ENCODE results near the gene ACBD6.

DNA sequence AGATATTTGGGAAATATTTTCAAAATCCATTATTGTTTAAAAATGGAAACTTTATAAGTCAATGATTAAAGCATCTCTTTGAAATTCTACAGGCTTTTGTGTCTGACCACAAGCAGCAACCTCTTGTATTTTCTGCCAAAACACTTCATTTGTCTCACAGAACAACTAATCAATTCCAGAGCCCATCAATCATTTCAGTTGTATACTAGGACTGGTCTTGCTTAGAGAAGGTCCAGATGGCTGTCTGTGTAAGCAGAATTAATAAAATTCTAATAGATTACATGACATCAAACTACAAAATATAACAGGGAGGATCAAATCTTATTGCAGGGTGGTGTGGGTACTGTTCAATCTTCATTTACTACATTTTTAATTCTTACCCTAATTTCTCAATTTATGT lies 76.4 kb downstream of the ACBD6 start:
- TF ChIP-seq, protein P1, sequence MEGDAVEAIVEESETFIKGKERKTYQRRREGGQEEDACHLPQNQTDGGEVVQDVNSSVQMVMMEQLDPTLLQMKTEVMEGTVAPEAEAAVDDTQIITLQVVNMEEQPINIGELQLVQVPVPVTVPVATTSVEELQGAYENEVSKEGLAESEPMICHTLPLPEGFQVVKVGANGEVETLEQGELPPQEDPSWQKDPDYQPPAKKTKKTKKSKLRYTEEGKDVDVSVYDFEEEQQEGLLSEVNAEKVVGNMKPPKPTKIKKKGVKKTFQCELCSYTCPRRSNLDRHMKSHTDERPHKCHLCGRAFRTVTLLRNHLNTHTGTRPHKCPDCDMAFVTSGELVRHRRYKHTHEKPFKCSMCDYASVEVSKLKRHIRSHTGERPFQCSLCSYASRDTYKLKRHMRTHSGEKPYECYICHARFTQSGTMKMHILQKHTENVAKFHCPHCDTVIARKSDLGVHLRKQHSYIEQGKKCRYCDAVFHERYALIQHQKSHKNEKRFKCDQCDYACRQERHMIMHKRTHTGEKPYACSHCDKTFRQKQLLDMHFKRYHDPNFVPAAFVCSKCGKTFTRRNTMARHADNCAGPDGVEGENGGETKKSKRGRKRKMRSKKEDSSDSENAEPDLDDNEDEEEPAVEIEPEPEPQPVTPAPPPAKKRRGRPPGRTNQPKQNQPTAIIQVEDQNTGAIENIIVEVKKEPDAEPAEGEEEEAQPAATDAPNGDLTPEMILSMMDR (conservative IDR thresholded peaks at IDR 0.05; ENCODE audit: low read depth in 2 of 2) = no peak
- TF ChIP-seq EZH2 (IDR thresholded peaks at IDR 0.05; ENCODE audit: low read depth, unreplicated experiment) = no peak
- TF ChIP-seq, protein P2, sequence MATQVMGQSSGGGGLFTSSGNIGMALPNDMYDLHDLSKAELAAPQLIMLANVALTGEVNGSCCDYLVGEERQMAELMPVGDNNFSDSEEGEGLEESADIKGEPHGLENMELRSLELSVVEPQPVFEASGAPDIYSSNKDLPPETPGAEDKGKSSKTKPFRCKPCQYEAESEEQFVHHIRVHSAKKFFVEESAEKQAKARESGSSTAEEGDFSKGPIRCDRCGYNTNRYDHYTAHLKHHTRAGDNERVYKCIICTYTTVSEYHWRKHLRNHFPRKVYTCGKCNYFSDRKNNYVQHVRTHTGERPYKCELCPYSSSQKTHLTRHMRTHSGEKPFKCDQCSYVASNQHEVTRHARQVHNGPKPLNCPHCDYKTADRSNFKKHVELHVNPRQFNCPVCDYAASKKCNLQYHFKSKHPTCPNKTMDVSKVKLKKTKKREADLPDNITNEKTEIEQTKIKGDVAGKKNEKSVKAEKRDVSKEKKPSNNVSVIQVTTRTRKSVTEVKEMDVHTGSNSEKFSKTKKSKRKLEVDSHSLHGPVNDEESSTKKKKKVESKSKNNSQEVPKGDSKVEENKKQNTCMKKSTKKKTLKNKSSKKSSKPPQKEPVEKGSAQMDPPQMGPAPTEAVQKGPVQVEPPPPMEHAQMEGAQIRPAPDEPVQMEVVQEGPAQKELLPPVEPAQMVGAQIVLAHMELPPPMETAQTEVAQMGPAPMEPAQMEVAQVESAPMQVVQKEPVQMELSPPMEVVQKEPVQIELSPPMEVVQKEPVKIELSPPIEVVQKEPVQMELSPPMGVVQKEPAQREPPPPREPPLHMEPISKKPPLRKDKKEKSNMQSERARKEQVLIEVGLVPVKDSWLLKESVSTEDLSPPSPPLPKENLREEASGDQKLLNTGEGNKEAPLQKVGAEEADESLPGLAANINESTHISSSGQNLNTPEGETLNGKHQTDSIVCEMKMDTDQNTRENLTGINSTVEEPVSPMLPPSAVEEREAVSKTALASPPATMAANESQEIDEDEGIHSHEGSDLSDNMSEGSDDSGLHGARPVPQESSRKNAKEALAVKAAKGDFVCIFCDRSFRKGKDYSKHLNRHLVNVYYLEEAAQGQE (IDR thresholded peaks at IDR 0.05; ENCODE audit: unreplicated experiment) = no peak
- no peak for TF ChIP-seq POLR2AphosphoS5 (IDR thresholded peaks at IDR 0.05; ENCODE audit: low read depth)
- TF ChIP-seq ETS1 (IDR thresholded peaks at IDR 0.05) = no peak
